ENCODE data around the gene FBXO31. TPM values are rescaled to one million over a fixed set of nuclear protein-coding genes. Genes with fewer than 3 reads are reported as not detected.
"Not testable (repeated sequence)": the region's sequence is repeated elsewhere in the genome, so short reads cannot be mapped to it uniquely, and the experiment has no call there.

Gene FBXO31
- total RNA-seq, 1 donor from 2014 or later: 33.5 TPM

- no peak for DNase-seq (ENCODE audit: extremely low read depth, low read depth, low spot score)
Measured at GRCh38 chr16:87365021-87365713, 18.4 kb downstream of the FBXO31 start.

- DNase-seq (ENCODE audit: extremely low read depth, low read depth, low spot score): no peak
Measured at GRCh38 chr16:87363771-87364455, 19.7 kb downstream of the FBXO31 start.

GRCh38 chr16:87362828-87363559 lies 20.6 kb downstream of the FBXO31 start:
- not testable (repeated sequence) for DNase-seq (ENCODE audit: extremely low read depth, low read depth, low spot score)

- DNase-seq (ENCODE audit: extremely low read depth, low read depth, low spot score): no peak
Measured at GRCh38 chr16:87361916-87362619, 21.5 kb downstream of the FBXO31 start.

GRCh38 chr16:87360862-87361610 lies 22.5 kb downstream of the FBXO31 start:
- DNase-seq (ENCODE audit: extremely low read depth, low read depth, low spot score): no peak

- no peak for DNase-seq (ENCODE audit: extremely low read depth, low read depth, low spot score)
Measured at GRCh38 chr16:87359121-87359520, 24.5 kb downstream of the FBXO31 start.

GRCh38 chr16:87358696-87359095 lies 24.9 kb downstream of the FBXO31 start:
- no peak for DNase-seq (ENCODE audit: extremely low read depth, low read depth, low spot score)

- DNase-seq (ENCODE audit: extremely low read depth, low read depth, low spot score): no peak
Measured at GRCh38 chr16:87358250-87358649, 25.3 kb downstream of the FBXO31 start.

- DNase-seq (ENCODE audit: extremely low read depth, low read depth, low spot score): no peak
Measured at GRCh38 chr16:87356491-87356853, 27.1 kb downstream of the FBXO31 start.

GRCh38 chr16:87353613-87354012 lies 30.0 kb downstream of the FBXO31 start:
- DNase-seq (ENCODE audit: extremely low read depth, low read depth, low spot score): no peak

GRCh38 chr16:87352818-87353217 lies 30.8 kb downstream of the FBXO31 start:
- DNase-seq (ENCODE audit: extremely low read depth, low read depth, low spot score): no peak

GRCh38 chr16:87351320-87351698 lies 32.3 kb downstream of the FBXO31 start:
- no peak for DNase-seq (ENCODE audit: extremely low read depth, low read depth, low spot score)

- DNase-seq (ENCODE audit: extremely low read depth, low read depth, low spot score): no peak
Measured at GRCh38 chr16:87350681-87351319, 32.8 kb downstream of the FBXO31 start.

- DNase-seq (ENCODE audit: extremely low read depth, low read depth, low spot score): no peak
Measured at GRCh38 chr16:87350031-87350430, 33.5 kb downstream of the FBXO31 start.

GRCh38 chr16:87348616-87349157 lies 34.9 kb downstream of the FBXO31 start:
- DNase-seq (ENCODE audit: extremely low read depth, low read depth, low spot score): no peak

GRCh38 chr16:87347932-87348615 lies 35.5 kb downstream of the FBXO31 start:
- no peak for DNase-seq (ENCODE audit: extremely low read depth, low read depth, low spot score)

GRCh38 chr16:87346517-87347060 lies 37.0 kb downstream of the FBXO31 start:
- no peak for DNase-seq (ENCODE audit: extremely low read depth, low read depth, low spot score)

GRCh38 chr16:87345726-87346424 lies 37.7 kb downstream of the FBXO31 start:
- DNase-seq (ENCODE audit: extremely low read depth, low read depth, low spot score): no peak

Measured in glomerular endothelial cell (primary cell).